K562 (cell line): Measurements from ENCODE around the gene PPP2R1A. TPM values are rescaled to one million over a fixed set of nuclear protein-coding genes. Genes with fewer than 3 reads are reported as not detected.

Experiments used
- CREB3L1 ChIP-seq: fragments of 450-650 bp; IDR thresholded peaks from 2 replicates; pipeline ENCODE4 v1.6.1; 2014; ENCODE audit warnings: low read depth, mild to moderate bottlenecking, moderate library complexity, borderline replicate concordance
- CXXC5 ChIP-seq: fragments of 250-450 bp; sonication (Bioruptor Pico); IDR thresholded peaks from 2 replicates; pipeline ENCODE4 v1.8.0; 2022; ENCODE audit warnings: inconsistent platforms, mild to moderate bottlenecking, moderate library complexity
- ETS1 ChIP-seq: conservative IDR thresholded peaks from 2 replicates; pipeline ENCODE4 v1.6.1; 2011; ENCODE audit warnings: low read depth, mild to moderate bottlenecking, low read length; ENCODE audit not compliant: control insufficient read depth
- ETV1 ChIP-seq: fragments of 450-650 bp; conservative IDR thresholded peaks from 2 replicates; pipeline ENCODE4 v1.6.1; 2016; ENCODE audit warnings: missing genetic modification characterization, control low read depth, low read depth, missing compliant biosample characterization
- GATA2 ChIP-seq: sonication (generic); formaldehyde crosslinking; IDR thresholded peaks from 2 replicates; pipeline ENCODE4 v1.4.0; 2020; ENCODE audit warnings: mild to moderate bottlenecking, missing genetic modification reagents
- MTA2 ChIP-seq: fragments of 450-650 bp; IDR thresholded peaks from 2 replicates; pipeline ENCODE4 v1.6.1; 2016; ENCODE audit warnings: low read depth
- NCOA2 ChIP-seq, 2 experiments: fragments of 450-650 bp; IDR thresholded peaks; 2 replicates each; pipeline ENCODE4 v1.6.1; 2018; ENCODE audit warnings: mild to moderate bottlenecking in 2 of 2, moderate library complexity in 1 of 2; ENCODE audit not compliant: partially characterized antibody in 2 of 2
- NR1H2 ChIP-seq: sonication (generic); formaldehyde crosslinking; IDR thresholded peaks from 2 replicates; pipeline ENCODE4 v1.4.0; 2020; ENCODE audit warnings: mild to moderate bottlenecking, missing genetic modification reagents
- NR2C1 ChIP-seq, 2 experiments: fragments of 450-650 bp; IDR thresholded peaks; 2 replicates each; pipeline ENCODE4 v1.6.1; 2017; ENCODE audit warnings: mild to moderate bottlenecking in 2 of 2, antibody characterized with exemption in 1 of 2, inconsistent platforms in 1 of 2, missing compliant biosample characterization in 1 of 2, missing genetic modification characterization in 1 of 2
- PHF20 ChIP-seq: fragments of 450-650 bp; IDR thresholded peaks from 2 replicates; pipeline ENCODE4 v1.6.1; 2018; ENCODE audit not compliant: partially characterized antibody
- POLR2A ChIP-seq: fragments of 450-650 bp; conservative IDR thresholded peaks from 2 replicates; pipeline ENCODE4 v1.6.1; 2016
- POLR2H ChIP-seq: IDR thresholded peaks from 2 replicates; pipeline ENCODE4 v1.6.1; 2016; ENCODE audit warnings: missing genetic modification characterization, low read depth, mild to moderate bottlenecking, control low read depth, missing compliant biosample characterization, moderate library complexity
- POLR3A ChIP-seq: IDR thresholded peaks from 2 replicates; pipeline ENCODE4 v1.6.1; 2011; ENCODE audit warnings: borderline replicate concordance, mild to moderate bottlenecking, moderate library complexity; ENCODE audit not compliant: insufficient read length, insufficient read depth; ENCODE audit errors: extremely low read depth
- SMAD4 ChIP-seq: fragments of 250-450 bp; sonication (Bioruptor Pico); conservative IDR thresholded peaks from 2 replicates; pipeline ENCODE4 v1.8.0; 2021; ENCODE audit warnings: inconsistent platforms, mild to moderate bottlenecking, moderate library complexity
- STAT5A ChIP-seq: IDR thresholded peaks from 2 replicates; pipeline ENCODE4 v1.6.1; 2012; ENCODE audit warnings: low read length, inconsistent platforms, borderline replicate concordance
- ZSCAN29 ChIP-seq: fragments of 450-650 bp; IDR thresholded peaks from 2 replicates; pipeline ENCODE4 v1.6.1; 2017
- polyA plus RNA-seq, 8 experiments: library from polyadenylated mRNA; depleted of rRNA in 4 of 8; stranded (reverse) in 5 of 8; unstranded in 3 of 8; fragments of >200 nt; fragmentation: Nextera tagmentation in 2 of 8; fragmentation: Illumina TruSeq in 1 of 8; extraction: Ambion mirVana in 2 of 8; extraction: Trizol in 1 of 8; gene quantifications; 2 replicates each; pipeline versions ENCODE4 v1.2.1 to v1.2.3, GENCODE V29; 2011 to 2014; ENCODE audit warnings: inconsistent platforms in 1 of 8, missing spikeins in 1 of 8
- total RNA-seq, 7 experiments: library from RNA; depleted of rRNA in 6 of 7; stranded (reverse); fragments of >200 nt in 6 of 7; fragmentation: Illumina TruSeq in 2 of 7; extraction: Trizol in 2 of 7; gene quantifications; 2 replicates each; pipeline versions ENCODE4 v1.2.1 to v1.2.3, GENCODE V29; 2011 to 2021; ENCODE audit warnings: low replicate concordance in 1 of 7
- TF ChIP-seq, protein P1 (sequence below): fragments of 250-450 bp; sonication (Bioruptor Pico); IDR thresholded peaks from 2 replicates; pipeline ENCODE4 v1.8.0; 2022; ENCODE audit warnings: inconsistent platforms
- TF ChIP-seq, protein P2 (sequence below): fragments of 150-350 bp; IDR thresholded peaks from 2 replicates; pipeline ENCODE4 v1.6.1; 2014; ENCODE audit warnings: low read depth, mild to moderate bottlenecking, low read length, borderline replicate concordance
- TF ChIP-seq, protein P3 (sequence below): sonication (generic); IDR thresholded peaks from 2 replicates; pipeline ENCODE4 v1.6.1; 2016

PPP2R1A gene
- total and polyA plus RNA-seq, 9 of the 15 experiments (the other 6 are each of a cell fraction or from before 2014, with no cell fraction given), result 10.1 to 211 (median 70.1) TPM

DNA sequence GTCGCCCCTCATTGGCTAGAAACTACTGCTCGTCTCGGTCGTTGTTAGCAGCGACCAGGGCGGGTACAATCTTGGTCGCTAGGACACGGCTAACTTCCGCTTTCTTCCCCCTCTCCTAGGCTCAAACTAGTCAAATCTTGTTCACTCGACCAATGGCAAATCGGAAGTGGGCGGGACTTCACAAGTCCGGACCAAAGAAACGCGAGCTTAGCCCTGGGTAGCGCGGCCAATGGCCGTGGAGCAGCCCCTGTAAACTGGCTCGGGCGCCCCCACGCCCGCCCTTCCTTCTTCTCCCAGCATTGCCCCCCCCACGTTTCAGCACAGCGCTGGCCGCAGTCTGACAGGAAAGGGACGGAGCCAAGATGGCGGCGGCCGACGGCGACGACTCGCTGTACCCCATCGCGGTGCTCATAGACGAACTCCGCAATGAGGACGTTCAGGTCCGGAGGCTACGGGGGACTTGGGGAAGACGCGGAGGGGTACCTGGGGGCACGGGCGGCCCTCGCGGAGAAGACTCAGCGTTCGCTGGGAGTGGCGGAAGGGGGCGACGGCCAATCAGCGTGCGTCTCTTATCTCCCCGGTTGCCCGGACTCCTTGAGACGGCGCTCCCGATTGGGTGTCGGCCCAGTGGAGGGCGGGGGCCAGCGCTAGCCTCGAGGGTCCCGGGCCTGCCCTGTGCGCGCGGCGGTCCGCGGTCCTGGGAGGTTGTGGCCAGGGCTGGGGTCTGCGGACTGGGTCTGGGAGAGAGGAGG, at the start of gene PPP2R1A (continued):
- TF ChIP-seq PHF20 (peak; percentile 74), POLR2H (tag) (peak; percentile 81), NR2C1 (IDR thresholded peaks at IDR 0.05) (no peak), NR2C1 (tag; IDR thresholded peaks at IDR 0.05) (no peak), CREB3L1 (no peak), GATA2 (CRISPR knock-in tag) (no peak), STAT5A (no peak), CXXC5 (CRISPR knock-in tag) (peak; percentile 75), ETS1 (0 out of 2 replicates have a peak, but pooled peaks have one; percentile 49), NR1H2 (CRISPR knock-in tag) (no peak), POLR3A (no peak), POLR2A (peak; percentile 95), SMAD4 (CRISPR knock-in tag) (peak; percentile 62; the same call in 1 of the 2 replicates), ZSCAN29 (no peak), NCOA2 (IDR thresholded peaks at IDR 0.05; ENCODE audit: partially characterized antibody in 2 of 2) (no peak), MTA2 (no peak), ETV1 (peak; percentile 55; the same call in 1 of the 2 replicates)
- TF ChIP-seq, protein P1, sequence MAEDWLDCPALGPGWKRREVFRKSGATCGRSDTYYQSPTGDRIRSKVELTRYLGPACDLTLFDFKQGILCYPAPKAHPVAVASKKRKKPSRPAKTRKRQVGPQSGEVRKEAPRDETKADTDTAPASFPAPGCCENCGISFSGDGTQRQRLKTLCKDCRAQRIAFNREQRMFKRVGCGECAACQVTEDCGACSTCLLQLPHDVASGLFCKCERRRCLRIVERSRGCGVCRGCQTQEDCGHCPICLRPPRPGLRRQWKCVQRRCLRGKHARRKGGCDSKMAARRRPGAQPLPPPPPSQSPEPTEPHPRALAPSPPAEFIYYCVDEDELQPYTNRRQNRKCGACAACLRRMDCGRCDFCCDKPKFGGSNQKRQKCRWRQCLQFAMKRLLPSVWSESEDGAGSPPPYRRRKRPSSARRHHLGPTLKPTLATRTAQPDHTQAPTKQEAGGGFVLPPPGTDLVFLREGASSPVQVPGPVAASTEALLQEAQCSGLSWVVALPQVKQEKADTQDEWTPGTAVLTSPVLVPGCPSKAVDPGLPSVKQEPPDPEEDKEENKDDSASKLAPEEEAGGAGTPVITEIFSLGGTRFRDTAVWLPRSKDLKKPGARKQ (CRISPR knock-in tag), result no peak
- TF ChIP-seq, protein P2, sequence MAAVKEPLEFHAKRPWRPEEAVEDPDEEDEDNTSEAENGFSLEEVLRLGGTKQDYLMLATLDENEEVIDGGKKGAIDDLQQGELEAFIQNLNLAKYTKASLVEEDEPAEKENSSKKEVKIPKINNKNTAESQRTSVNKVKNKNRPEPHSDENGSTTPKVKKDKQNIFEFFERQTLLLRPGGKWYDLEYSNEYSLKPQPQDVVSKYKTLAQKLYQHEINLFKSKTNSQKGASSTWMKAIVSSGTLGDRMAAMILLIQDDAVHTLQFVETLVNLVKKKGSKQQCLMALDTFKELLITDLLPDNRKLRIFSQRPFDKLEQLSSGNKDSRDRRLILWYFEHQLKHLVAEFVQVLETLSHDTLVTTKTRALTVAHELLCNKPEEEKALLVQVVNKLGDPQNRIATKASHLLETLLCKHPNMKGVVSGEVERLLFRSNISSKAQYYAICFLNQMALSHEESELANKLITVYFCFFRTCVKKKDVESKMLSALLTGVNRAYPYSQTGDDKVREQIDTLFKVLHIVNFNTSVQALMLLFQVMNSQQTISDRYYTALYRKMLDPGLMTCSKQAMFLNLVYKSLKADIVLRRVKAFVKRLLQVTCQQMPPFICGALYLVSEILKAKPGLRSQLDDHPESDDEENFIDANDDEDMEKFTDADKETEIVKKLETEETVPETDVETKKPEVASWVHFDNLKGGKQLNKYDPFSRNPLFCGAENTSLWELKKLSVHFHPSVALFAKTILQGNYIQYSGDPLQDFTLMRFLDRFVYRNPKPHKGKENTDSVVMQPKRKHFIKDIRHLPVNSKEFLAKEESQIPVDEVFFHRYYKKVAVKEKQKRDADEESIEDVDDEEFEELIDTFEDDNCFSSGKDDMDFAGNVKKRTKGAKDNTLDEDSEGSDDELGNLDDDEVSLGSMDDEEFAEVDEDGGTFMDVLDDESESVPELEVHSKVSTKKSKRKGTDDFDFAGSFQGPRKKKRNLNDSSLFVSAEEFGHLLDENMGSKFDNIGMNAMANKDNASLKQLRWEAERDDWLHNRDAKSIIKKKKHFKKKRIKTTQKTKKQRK, result peak; percentile 77; the same call in 1 of the 2 replicates
- TF ChIP-seq, protein P3, sequence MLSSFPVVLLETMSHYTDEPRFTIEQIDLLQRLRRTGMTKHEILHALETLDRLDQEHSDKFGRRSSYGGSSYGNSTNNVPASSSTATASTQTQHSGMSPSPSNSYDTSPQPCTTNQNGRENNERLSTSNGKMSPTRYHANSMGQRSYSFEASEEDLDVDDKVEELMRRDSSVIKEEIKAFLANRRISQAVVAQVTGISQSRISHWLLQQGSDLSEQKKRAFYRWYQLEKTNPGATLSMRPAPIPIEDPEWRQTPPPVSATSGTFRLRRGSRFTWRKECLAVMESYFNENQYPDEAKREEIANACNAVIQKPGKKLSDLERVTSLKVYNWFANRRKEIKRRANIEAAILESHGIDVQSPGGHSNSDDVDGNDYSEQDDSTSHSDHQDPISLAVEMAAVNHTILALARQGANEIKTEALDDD, result peak; percentile 88
